H54 (cell line): ENCODE measurements around the gene POLG.

Experiments
- DNase-seq: peaks from one replicate; pipeline ENCODE4 v3.0.0; 2011; ENCODE audit warnings: low spot score, mixed read lengths; ENCODE audit not compliant: insufficient read length
- FAIRE-seq: peaks from 3 replicates; lab custom pipeline; 2011; peaks lifted over from hg19 to GRCh38; lab: Jason Lieb, UNC
- POLR2A ChIP-seq: IDR thresholded peaks from 2 replicates; pipeline ENCODE4 v1.6.1; 2011; ENCODE audit warnings: low read depth, mild to moderate bottlenecking, low read length

The POLG gene

GRCh38 chr15:89333011-89333860 is 1.4 kb downstream of the POLG start:
- no peak for FAIRE-seq
- TF ChIP-seq POLR2A = no peak
- DNase-seq = no peak

GRCh38 chr15:89332446-89332845 is 2.2 kb downstream of the POLG start:
- FAIRE-seq (no peak), DNase-seq (no peak)

GRCh38 chr15:89330881-89331595 is 3.6 kb downstream of the POLG start:
- TF ChIP-seq POLR2A = no peak
- DNase-seq (no peak), FAIRE-seq (no peak)

More at GRCh38 chr15:89332446-89332845, 2.2 kb downstream of the POLG start:
- no peak for TF ChIP-seq POLR2A

- DNase-seq (no peak), FAIRE-seq (no peak)
- no peak for TF ChIP-seq POLR2A
Observed at GRCh38 chr15:89330119-89330518, 4.5 kb downstream of the POLG start.

- TF ChIP-seq POLR2A = no peak
- no peak for FAIRE-seq
- no peak for DNase-seq
Observed at GRCh38 chr15:89329329-89330084, 5.1 kb downstream of the POLG start.

GRCh38 chr15:89328398-89329254 is 6.0 kb downstream of the POLG start:
- no peak for TF ChIP-seq POLR2A
- DNase-seq (no peak), FAIRE-seq (no peak)

GRCh38 chr15:89327113-89327512 is 7.5 kb downstream of the POLG start:
- FAIRE-seq = no peak
- no peak for TF ChIP-seq POLR2A
- DNase-seq = no peak

- DNase-seq (no peak), FAIRE-seq (no peak)
- no peak for TF ChIP-seq POLR2A
Observed at GRCh38 chr15:89326316-89326715, 8.3 kb downstream of the POLG start.

GRCh38 chr15:89325039-89325803 is 9.4 kb downstream of the POLG start:
- TF ChIP-seq POLR2A = no peak
- no peak for DNase-seq
- FAIRE-seq = no peak

- FAIRE-seq (no peak), DNase-seq (no peak)
- TF ChIP-seq POLR2A = no peak
Observed at GRCh38 chr15:89323825-89324224, 10.8 kb downstream of the POLG start.

GRCh38 chr15:89322822-89323221 is 11.8 kb downstream of the POLG start:
- no peak for FAIRE-seq
- TF ChIP-seq POLR2A = no peak
- DNase-seq = no peak
